Kidney (tissue), 14 donors: ENCODE measurements around the gene PIK3R3. TPM values are rescaled to one million over a fixed set of nuclear protein-coding genes. Genes with fewer than 3 reads are reported as not detected.

Experiments used
- DNase-seq, 5 donors: peaks; one replicate each; pipeline ENCODE4 v3.0.0-alpha.2; 2013 to 2020
- FAIRE-seq: peaks from 2 replicates; lab custom pipeline; 2012; peaks lifted over from hg19 to GRCh38; lab: Jason Lieb, UNC
- H3K27ac ChIP-seq, 2 donors: one replicate each; pipeline ENCODE4 v1.7.0; 2013; ENCODE audit warnings: low read depth in 2 of 2, low read length in 2 of 2, inconsistent platforms in 1 of 2
- H3K27me3 ChIP-seq: one replicate; pipeline ENCODE4 v1.7.1; 2013; ENCODE audit warnings: low read length, inconsistent platforms; ENCODE audit not compliant: control insufficient read depth, insufficient read depth
- H3K36me3 ChIP-seq, 3 donors: one replicate each; pipeline versions ENCODE4 v1.7.0 to v1.7.1; 2013; ENCODE audit warnings: low read length in 3 of 3, control low read depth in 1 of 3, inconsistent platforms in 1 of 3; ENCODE audit not compliant: insufficient read depth in 3 of 3, control insufficient read depth in 2 of 3
- H3K4me1 ChIP-seq, 3 donors: one replicate each; pipeline versions ENCODE4 v1.7.0 to v1.7.1; 2013; ENCODE audit warnings: low read length in 3 of 3, inconsistent platforms in 1 of 3, low read depth in 1 of 3; ENCODE audit not compliant: control insufficient read depth in 2 of 3, insufficient read depth in 2 of 3
- H3K4me3 ChIP-seq, 3 donors: one replicate each; pipeline versions ENCODE4 v1.7.0 to v1.8.1; 2013; ENCODE audit warnings: low read length in 3 of 3, control low read depth in 1 of 3, inconsistent platforms in 1 of 3
- H3K9ac ChIP-seq, 3 donors: one replicate each; pipeline versions ENCODE4 v1.7.0 to v1.7.1; 2013; ENCODE audit warnings: low read length in 3 of 3, control low read depth in 1 of 3, inconsistent platforms in 1 of 3
- H3K9me3 ChIP-seq, 3 donors: one replicate each; pipeline versions ENCODE4 v1.7.0 to v1.7.1; 2013; ENCODE audit warnings: low read length in 3 of 3, control low read depth in 1 of 3, inconsistent platforms in 1 of 3; ENCODE audit not compliant: control insufficient read depth in 2 of 3, insufficient read depth in 1 of 3
- CTCF ChIP-seq: IDR thresholded peaks from 3 replicates; pipeline ENCODE4 v1.5.1; 2012; ENCODE audit warnings: mild to moderate bottlenecking, moderate library complexity, borderline replicate concordance; ENCODE audit not compliant: insufficient read depth; ENCODE audit errors: extremely low read depth
- intact Hi-C: fragments of 100-400 bp; cut with DNase I; formaldehyde crosslinking; loops from one replicate; pipeline ENCODE4 v1.11.1; 2022
- polyA plus RNA-seq: library from polyadenylated mRNA; stranded (reverse); fragments of 350-450 nt; fragmentation: Illumina TruSeq; extraction: RNeasy Lipid Tissue Mini Kit (QIAGEN cat#74804); gene quantifications from one replicate; pipeline ENCODE4 v1.2.3, GENCODE V29; 2014; ENCODE audit warnings: low read depth, low replicate concordance; ENCODE audit not compliant: insufficient read depth
- total RNA-seq: library from RNA; stranded (reverse); fragmentation: NEBNext Ultra II Directional; extraction: Animal tissue kit (Norgen Biotek cat#: 25700); gene quantifications from one replicate; pipeline ENCODE4 v1.2.1, GENCODE V29; 2021
- donor health status: control.
- donor health status: control.
- donor health status: control.
- donor health status: control.
- donor health status: control.
- donor health status: DM: yes; HTN: yes; CAD: no.
- donor health status: Normal renal cell carcinoma (clear cell type).

The PIK3R3 gene
- total and polyA plus RNA-seq, 2 donors from 2014 or later, result 9.7 to 44.2 TPM

DNA sequence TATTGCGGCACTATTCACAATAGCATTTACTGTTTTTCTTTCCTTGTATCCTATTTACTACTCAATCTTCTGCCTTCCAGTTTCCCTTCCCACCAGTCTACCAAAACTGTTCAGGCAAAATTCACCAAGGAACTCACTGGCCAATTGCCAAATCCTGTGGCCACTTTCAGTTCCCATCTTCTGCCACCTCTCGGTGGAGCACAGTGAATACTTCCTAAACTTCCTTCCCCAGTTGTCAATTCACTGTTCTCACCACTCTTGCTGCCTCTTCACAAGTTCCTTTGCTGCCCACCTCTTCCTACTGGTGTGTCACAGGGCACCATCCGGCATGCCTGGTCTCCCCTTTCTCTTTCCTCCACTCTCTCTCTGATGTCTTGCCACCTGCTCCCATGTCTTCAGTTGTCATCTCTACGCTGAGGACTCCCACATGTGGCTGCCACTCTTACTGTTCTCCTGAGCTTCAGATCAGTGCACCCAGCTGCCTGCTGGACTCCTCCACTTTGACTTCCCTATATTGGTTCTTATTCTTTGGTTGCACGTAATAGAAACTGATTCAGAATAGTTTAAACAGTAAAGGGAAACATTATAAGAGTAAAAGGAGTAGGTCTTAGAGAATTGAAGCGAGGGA lies 114.4 kb downstream of the PIK3R3 start:
- Histone ChIP-seq H3K4me3 (no peak overlapping the region), H3K9me3 (no peaks in the 10 kb centered on the region), H3K36me3 (peaks cover 2 to 7% (median 2%) of the 10 kb centered on the region in 3 donors), H3K4me1 (no peaks in the 10 kb centered on the region), H3K27ac (no peak overlapping the region), H3K27me3 (no peaks in the 10 kb centered on the region), H3K9ac (no peak overlapping the region)
- intact Hi-C loops, result no loop called here
- DNase-seq, result no peak
- no peak for FAIRE-seq
- TF ChIP-seq CTCF, result no peak

- Histone ChIP-seq H3K27me3 (no peaks in the 10 kb centered on the region), H3K4me1 (no peaks in the 10 kb centered on the region), H3K36me3 (peaks cover 3 to 10% (median 8%) of the 10 kb centered on the region in 3 donors), H3K9me3 (no peaks in the 10 kb centered on the region), H3K9ac (no peak overlapping the region), H3K27ac (no peak overlapping the region), H3K4me3 (no peak overlapping the region)
- TF ChIP-seq CTCF, result no peak
- DNase-seq (no peak), FAIRE-seq (no peak)
- intact Hi-C loops, result no loop called here
Observed at GRCh38 chr1:46013581-46013980, 118.8 kb downstream of the PIK3R3 start.

GRCh38 chr1:46012236-46012635 lies 120.2 kb downstream of the PIK3R3 start:
- intact Hi-C loops, result no loop called here
- H3K36me3 ChIP-seq, result peaks cover 4 to 17% (median 14%) of the 10 kb centered on the region in 3 donors

More at GRCh38 chr1:46012236-46012635, 120.2 kb downstream of the PIK3R3 start:
- no peak overlapping the region for H3K9ac ChIP-seq
- no peak overlapping the region for H3K27ac ChIP-seq
- TF ChIP-seq CTCF, result no peak
- no peak overlapping the region for H3K4me3 ChIP-seq
- no peaks in the 10 kb centered on the region for H3K9me3 ChIP-seq
- no peaks in the 10 kb centered on the region for H3K27me3 ChIP-seq
- FAIRE-seq (no peak), DNase-seq (no peak)
- no peaks in the 10 kb centered on the region for H3K4me1 ChIP-seq
